Measurements from ENCODE around the gene NAP1L1.

The NAP1L1 gene

DNA sequence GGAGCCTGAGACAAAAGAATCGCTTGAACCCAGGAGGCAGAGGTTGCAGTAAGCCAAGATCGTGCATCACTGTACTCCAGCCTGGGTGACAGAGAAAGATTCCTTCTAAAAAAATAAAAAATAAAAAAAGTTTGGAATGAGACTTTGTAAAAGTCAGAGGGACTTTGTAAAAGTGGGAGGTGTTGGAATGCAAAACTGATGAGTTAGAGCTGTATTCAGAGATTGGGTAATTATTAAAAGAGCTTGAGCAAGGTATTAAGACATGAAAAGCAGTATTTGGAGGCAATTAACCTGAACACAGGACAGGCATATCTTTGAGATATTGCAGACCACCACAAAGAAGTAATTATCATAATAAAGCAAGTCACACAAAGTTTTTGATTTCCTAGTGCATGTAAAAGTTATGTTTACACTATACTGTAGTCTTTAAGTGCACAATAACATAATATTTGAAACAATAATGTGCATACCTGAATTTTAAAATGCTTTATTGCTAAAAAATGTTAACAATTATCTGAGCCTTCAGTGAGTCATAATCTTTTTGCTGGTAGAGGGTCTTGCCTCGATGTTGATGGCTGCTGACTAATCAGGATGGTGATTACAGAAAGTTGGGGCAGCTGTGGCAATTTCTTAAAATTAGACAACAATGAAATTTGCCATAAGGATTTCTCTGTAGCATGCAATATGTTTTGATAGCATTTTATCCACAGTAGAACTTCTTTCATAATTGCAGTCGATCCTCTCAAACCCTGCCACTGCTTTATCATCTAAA lies 86.0 kb downstream of the NAP1L1 start:
- no peaks in the 10 kb centered on the region for H3K36me3 ChIP-seq
- H3K4me1 ChIP-seq, result peaks cover 7% of the 10 kb centered on the region
- no peak overlapping the region for H3K4me3 ChIP-seq (ENCODE audit: low read depth, low read length)
- no peaks in the 10 kb centered on the region for H3K27me3 ChIP-seq
- DNase-seq, result no peak
- H3K9me3 ChIP-seq, result no peaks in the 10 kb centered on the region
- TF ChIP-seq, protein P1, sequence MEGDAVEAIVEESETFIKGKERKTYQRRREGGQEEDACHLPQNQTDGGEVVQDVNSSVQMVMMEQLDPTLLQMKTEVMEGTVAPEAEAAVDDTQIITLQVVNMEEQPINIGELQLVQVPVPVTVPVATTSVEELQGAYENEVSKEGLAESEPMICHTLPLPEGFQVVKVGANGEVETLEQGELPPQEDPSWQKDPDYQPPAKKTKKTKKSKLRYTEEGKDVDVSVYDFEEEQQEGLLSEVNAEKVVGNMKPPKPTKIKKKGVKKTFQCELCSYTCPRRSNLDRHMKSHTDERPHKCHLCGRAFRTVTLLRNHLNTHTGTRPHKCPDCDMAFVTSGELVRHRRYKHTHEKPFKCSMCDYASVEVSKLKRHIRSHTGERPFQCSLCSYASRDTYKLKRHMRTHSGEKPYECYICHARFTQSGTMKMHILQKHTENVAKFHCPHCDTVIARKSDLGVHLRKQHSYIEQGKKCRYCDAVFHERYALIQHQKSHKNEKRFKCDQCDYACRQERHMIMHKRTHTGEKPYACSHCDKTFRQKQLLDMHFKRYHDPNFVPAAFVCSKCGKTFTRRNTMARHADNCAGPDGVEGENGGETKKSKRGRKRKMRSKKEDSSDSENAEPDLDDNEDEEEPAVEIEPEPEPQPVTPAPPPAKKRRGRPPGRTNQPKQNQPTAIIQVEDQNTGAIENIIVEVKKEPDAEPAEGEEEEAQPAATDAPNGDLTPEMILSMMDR (IDR thresholded peaks at IDR 0.05; ENCODE audit: low read depth, low read length), result no peak

DNA sequence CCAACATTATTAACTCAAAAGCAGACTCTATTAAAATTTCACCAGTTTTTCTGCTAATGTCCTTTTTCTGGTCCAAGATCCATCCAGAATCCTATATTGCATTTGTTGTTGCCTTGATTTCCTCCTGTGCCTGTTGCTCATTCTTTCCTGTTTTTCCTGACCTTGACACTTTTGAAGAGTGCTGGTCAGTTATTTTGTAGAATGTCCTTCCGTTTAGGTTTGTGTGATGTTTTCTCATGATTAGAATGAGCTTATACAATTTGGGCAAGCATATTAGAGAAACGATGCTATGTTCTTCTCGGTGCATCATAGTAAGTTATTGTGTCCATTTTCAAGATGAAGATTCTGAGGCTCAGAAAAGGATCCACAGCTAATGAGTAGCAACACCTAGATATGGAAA lies 86.8 kb downstream of the NAP1L1 start:
- Histone ChIP-seq H3K9me3 (no peaks in the 10 kb centered on the region), H3K4me1 (peaks cover 4% of the 10 kb centered on the region; the same call in 1 of the 2 replicates), H3K27me3 (no peaks in the 10 kb centered on the region), H3K36me3 (no peaks in the 10 kb centered on the region), H3K4me3 (ENCODE audit: low read depth, low read length) (no peak overlapping the region)
- DNase-seq, result no peak
- TF ChIP-seq, protein P1 (IDR thresholded peaks at IDR 0.05; ENCODE audit: low read depth, low read length), result no peak

DNA sequence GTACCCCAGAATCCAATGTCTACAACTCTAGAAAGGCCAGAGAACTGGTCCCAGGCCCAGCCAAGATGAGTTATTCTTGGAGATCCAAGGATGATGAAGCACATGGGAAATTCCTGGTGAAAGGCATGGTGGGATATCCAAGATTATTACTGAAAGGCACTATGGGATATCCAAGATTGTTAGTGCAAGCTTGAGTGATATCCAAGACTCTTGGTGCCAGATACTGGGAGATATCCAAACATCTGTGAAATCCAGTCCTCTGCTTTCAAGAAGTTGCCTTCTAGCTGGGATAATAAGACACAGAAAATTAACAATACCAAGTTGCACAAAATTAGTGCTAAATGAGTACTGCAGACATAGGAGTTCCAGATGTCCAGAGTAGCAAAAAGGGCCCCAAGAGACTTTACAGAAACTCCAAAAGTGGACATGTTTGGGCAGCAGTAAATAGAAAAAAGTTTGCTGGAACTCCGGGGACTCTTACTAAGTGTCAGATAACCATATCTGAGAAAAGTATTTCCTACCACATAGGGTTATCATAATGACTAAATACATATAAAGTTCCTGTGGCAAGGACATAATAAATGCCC lies 87.5 kb downstream of the NAP1L1 start:
- TF ChIP-seq, protein P1 (IDR thresholded peaks at IDR 0.05; ENCODE audit: low read depth, low read length), result no peak
- no peaks in the 10 kb centered on the region for H3K36me3 ChIP-seq
- no peak overlapping the region for H3K4me3 ChIP-seq (ENCODE audit: low read depth, low read length)
- H3K4me1 ChIP-seq, result no peaks in the 10 kb centered on the region; the same call in 1 of the 2 replicates
- no peaks in the 10 kb centered on the region for H3K9me3 ChIP-seq
- no peak for DNase-seq
- H3K27me3 ChIP-seq, result no peaks in the 10 kb centered on the region

DNA sequence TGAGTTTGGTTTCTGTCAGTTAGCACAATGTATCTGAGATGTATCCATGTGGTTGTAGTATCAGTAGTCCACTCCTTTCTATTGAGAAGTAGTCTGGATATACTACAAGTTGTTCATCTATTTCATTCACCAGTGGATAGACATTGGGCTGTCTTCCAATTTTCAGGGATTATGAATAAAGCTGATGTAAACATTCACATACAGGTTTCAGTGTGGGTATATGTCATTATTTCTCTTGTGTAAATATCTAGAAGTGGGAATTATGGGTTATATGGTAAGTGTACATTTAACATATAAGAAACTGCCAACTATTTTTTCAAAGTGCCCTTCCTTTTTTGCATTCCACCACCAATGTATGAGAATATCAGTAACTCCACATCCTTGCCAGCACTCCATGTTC lies 88.8 kb downstream of the NAP1L1 start:
- DNase-seq, result no peak
- TF ChIP-seq, protein P1 (IDR thresholded peaks at IDR 0.05; ENCODE audit: low read depth, low read length), result no peak
- Histone ChIP-seq H3K36me3 (no peaks in the 10 kb centered on the region), H3K4me3 (ENCODE audit: low read depth, low read length) (no peak overlapping the region), H3K4me1 (peaks cover 3% of the 10 kb centered on the region), H3K27me3 (no peaks in the 10 kb centered on the region), H3K9me3 (no peaks in the 10 kb centered on the region)

DNA sequence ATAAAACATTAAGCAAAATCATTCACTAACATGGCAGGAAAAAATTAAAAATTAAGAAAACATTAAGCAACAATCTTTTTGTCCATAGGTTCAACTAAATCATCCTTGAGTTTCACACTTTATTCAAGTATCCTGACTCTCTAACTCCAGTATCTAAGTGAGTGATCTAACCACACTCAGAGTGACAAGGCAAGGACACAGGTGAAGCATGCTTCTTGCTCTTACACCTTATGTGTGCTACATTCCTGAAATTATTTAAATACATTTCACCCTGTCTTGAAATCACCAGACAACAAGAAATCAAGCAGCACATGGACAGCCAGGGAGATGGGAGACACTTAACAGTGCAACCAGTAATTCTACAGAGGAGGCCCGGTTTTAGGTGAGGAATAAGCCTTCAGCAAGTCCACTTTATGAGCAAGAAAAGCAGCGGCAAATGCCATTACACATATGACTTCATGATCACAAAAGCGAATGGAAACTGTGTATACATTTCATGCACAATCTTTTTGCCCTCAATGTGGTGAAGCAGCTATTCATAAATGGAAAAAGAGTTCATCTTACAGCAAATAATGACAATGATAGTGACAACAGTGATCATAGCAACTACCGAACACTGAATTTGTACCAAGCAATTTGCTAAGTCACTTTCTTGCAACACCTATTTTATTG lies 90.3 kb downstream of the NAP1L1 start:
- no peak overlapping the region for H3K4me3 ChIP-seq (ENCODE audit: low read depth, low read length)
- no peaks in the 10 kb centered on the region for H3K27me3 ChIP-seq
- peaks cover 3% of the 10 kb centered on the region for H3K4me1 ChIP-seq
- no peaks in the 10 kb centered on the region for H3K36me3 ChIP-seq
- no peak for DNase-seq
- TF ChIP-seq, protein P1 (IDR thresholded peaks at IDR 0.05; ENCODE audit: low read depth, low read length), result no peak
- H3K9me3 ChIP-seq, result no peaks in the 10 kb centered on the region

DNA sequence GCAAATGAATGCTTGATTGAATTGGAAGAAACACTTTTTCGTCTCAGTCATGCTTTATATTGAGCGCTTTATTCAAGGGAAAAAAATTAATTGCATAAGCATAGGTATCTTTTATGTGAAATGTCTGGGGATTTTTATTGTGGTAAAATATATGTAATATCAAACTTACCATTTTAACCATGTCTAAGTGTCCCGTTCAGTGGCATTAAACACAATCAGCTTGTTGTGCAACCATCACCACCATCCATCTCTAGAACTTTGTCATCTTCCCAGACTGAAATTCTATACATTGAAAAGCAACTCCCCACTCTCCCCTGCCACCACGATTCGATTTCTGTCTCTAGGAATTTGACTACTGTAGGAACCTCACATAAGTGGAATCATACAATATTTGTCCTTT lies 92.7 kb downstream of the NAP1L1 start:
- Histone ChIP-seq H3K27me3 (no peaks in the 10 kb centered on the region), H3K36me3 (no peaks in the 10 kb centered on the region), H3K4me1 (peaks cover 3% of the 10 kb centered on the region), H3K9me3 (no peaks in the 10 kb centered on the region), H3K4me3 (ENCODE audit: low read depth, low read length) (no peak overlapping the region)
- TF ChIP-seq, protein P1 (IDR thresholded peaks at IDR 0.05; ENCODE audit: low read depth, low read length), result no peak
- DNase-seq, result no peak
